Left ventricle myocardium inferior (tissue), 1 donor: ENCODE results near the gene TMEM255B. TPM values are rescaled to one million over a fixed set of nuclear protein-coding genes. Genes with fewer than 3 reads are reported as not detected.

ENCODE experiments used
- DNase-seq: peaks from one replicate; pipeline ENCODE4 v3.0.0-alpha.2; 2020
- H3K27ac ChIP-seq: fragments of 200-600 bp; replicated peaks from 2 replicates; pipeline ENCODE4 v1.8.0; 2021
- H3K27me3 ChIP-seq: fragments of 200-600 bp; 2 replicates; pipeline ENCODE4 v1.8.0; 2021; ENCODE audit warnings: low read depth
- H3K36me3 ChIP-seq: fragments of 200-600 bp; 2 replicates; pipeline ENCODE4 v1.8.0; 2021
- H3K4me1 ChIP-seq: fragments of 200-600 bp; 2 replicates; pipeline ENCODE4 v1.8.0; 2021
- H3K4me3 ChIP-seq: fragments of 200-600 bp; 2 replicates; pipeline ENCODE4 v1.8.0; 2021; ENCODE audit warnings: mild to moderate bottlenecking, moderate library complexity
- H3K9me3 ChIP-seq: fragments of 200-600 bp; replicated peaks from 2 replicates; pipeline ENCODE4 v1.8.0; 2021
- intact Hi-C: fragments of 100-400 bp; cut with micrococcal nuclease; formaldehyde crosslinking; loops from one replicate; pipeline ENCODE4 v1.11.0; 2022
- long read RNA-seq: library from polyadenylated mRNA; unstranded; transcript quantifications from one replicate; pipeline ENCODE4 v2.0.0, GENCODE V29; 2021
- total RNA-seq: library from RNA; stranded (reverse); fragmentation: NEBNext Ultra II Directional; extraction: Animal tissue kit (Norgen Biotek cat#: 25700); gene quantifications from one replicate; pipeline ENCODE4 v1.2.1, GENCODE V29; 2021
- TF ChIP-seq, protein P1 (sequence below): fragments of 200-600 bp; IDR thresholded peaks from 2 replicates; pipeline ENCODE4 v1.8.0; 2021; ENCODE audit warnings: antibody characterized with exemption, mild to moderate bottlenecking, borderline replicate concordance
- donor health status: DM: no; HTN: yes; CAD: no; lungs with severe emphysema.

Gene TMEM255B
- 7.7 TPM for total RNA-seq
- long read RNA-seq, full-length matches to known transcripts: 3 of 13 reads
- long read RNA-seq, partial matches to known transcripts: 1 of 13 reads
- long read RNA-seq, other reads (novel, unspliced or antisense): 9 of 13 reads

DNA sequence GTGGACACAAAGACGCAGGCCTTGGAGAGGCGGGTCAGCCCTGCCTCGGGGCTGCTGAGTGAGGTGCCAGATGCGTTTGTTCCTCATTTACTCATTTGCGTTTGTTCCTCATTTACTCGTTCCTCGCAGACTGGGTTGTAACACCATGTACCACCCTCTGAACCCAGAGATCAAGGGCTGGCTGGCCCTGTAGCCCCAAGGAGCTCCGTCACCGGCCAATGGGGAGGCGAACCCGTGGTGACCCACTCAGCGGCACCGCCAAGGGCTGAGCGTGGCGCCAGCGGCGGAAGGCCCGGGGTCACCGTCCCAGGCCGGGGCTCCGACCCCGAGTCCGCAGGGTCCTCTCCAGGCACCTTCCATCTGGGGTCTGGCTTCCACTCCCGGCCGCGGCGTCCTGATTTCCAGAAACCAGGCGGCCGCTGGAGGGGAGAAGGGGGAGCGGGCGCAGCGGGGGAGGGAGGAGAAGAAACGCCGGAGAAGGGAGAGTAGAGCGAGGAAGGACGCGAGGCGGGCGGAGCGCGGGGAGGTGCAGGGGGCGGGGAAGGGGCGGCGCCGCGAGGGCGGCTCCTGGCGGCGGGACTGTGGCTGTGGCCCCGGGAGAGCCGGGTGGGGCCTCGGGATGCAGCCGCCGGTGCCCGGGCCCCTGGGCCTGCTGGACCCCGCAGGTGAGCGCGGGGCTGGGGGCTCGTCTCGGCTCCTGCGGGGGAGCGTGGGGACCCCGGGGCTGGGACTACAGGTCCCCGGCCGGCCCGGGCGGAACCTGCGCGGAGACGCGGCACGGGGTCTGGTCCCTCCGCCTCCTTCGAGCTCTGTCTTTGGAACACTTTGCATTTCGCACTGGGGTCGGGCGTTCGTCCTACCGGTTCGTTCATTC is at the start of gene TMEM255B:
TMEM255B (plus strand) TSS at position 576 of the 874 bp plus-strand sequence; CDS start at position 620, 44 bp downstream.
- intact Hi-C loops: no loop called here
- TF ChIP-seq, protein P1, sequence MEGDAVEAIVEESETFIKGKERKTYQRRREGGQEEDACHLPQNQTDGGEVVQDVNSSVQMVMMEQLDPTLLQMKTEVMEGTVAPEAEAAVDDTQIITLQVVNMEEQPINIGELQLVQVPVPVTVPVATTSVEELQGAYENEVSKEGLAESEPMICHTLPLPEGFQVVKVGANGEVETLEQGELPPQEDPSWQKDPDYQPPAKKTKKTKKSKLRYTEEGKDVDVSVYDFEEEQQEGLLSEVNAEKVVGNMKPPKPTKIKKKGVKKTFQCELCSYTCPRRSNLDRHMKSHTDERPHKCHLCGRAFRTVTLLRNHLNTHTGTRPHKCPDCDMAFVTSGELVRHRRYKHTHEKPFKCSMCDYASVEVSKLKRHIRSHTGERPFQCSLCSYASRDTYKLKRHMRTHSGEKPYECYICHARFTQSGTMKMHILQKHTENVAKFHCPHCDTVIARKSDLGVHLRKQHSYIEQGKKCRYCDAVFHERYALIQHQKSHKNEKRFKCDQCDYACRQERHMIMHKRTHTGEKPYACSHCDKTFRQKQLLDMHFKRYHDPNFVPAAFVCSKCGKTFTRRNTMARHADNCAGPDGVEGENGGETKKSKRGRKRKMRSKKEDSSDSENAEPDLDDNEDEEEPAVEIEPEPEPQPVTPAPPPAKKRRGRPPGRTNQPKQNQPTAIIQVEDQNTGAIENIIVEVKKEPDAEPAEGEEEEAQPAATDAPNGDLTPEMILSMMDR: peak; percentile 66
- Histone ChIP-seq H3K4me1 (peaks cover 22% of the 10 kb centered on the region), H3K4me3 (peak within 1 kb of the TSS; percentile 83), H3K27ac (peak within 1 kb of the TSS; percentile 78), H3K9me3 (no peaks in the 10 kb centered on the region), H3K27me3 (peaks cover 5% of the 10 kb centered on the region), H3K36me3 (no peaks in the 10 kb centered on the region)
- peak; percentile 89 for DNase-seq

DNA sequence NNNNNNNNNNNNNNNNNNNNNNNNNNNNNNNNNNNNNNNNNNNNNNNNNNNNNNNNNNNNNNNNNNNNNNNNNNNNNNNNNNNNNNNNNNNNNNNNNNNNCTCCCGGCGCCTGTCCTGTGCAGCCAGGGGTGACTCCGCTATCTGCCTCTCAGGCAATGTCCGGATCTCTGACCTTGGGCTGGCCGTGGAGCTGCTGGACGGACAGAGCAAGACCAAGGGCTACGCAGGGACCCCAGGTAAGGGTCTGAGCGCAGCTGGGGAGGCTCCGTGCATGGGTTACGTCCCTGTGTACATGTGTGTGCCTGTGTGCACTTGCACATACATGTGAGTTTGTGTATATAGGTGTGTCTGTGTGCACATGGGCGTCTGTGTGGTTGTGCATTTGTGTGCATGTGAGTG is 36.1 kb upstream of the TMEM255B start:
- H3K36me3 ChIP-seq: no peaks in the 10 kb centered on the region
- intact Hi-C loops: no loop called here
- no peak for DNase-seq
- H3K27ac ChIP-seq: no peak overlapping the region
- TF ChIP-seq, protein P1: no peak
- H3K4me1 ChIP-seq: peaks cover 13% of the 10 kb centered on the region
- H3K4me3 ChIP-seq: no peak overlapping the region
- H3K9me3 ChIP-seq: no peaks in the 10 kb centered on the region
- H3K27me3 ChIP-seq: no peaks in the 10 kb centered on the region

DNA sequence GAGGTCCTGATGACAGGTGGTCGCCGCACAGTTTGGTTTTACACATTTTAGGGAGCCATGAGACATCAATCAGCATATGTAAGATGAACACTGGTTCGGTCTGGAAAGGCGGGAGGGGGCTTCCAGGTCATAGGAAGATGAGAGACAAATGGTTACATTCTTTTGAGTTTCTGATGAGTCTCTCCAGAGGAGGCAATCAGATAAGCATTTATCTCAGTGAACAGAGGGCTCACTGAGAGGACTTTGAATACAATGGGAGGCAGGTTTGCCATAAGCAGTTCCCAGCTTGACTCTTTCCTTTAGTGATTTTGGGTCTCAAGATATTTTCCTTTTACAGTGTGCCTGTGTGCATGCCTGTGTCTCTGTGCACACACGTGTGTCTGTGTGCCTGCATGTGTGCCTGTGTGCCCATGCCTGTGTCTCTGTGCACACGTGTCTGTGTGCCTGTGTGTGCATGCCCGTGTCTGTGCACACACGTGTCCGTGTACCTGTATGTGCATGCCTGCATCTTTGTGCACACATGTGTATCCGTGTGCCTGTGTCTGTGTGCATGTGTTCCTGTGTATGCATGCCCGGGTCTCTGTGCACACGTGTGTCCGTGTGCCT is 35.5 kb upstream of the TMEM255B start:
- no peak for DNase-seq
- no peak overlapping the region for H3K27ac ChIP-seq
- TF ChIP-seq, protein P1: no peak
- H3K4me1 ChIP-seq: peaks cover 13% of the 10 kb centered on the region
- H3K9me3 ChIP-seq: no peaks in the 10 kb centered on the region
- H3K36me3 ChIP-seq: no peaks in the 10 kb centered on the region
- intact Hi-C loops: no loop called here
- H3K27me3 ChIP-seq: no peaks in the 10 kb centered on the region
- H3K4me3 ChIP-seq: no peak overlapping the region

DNA sequence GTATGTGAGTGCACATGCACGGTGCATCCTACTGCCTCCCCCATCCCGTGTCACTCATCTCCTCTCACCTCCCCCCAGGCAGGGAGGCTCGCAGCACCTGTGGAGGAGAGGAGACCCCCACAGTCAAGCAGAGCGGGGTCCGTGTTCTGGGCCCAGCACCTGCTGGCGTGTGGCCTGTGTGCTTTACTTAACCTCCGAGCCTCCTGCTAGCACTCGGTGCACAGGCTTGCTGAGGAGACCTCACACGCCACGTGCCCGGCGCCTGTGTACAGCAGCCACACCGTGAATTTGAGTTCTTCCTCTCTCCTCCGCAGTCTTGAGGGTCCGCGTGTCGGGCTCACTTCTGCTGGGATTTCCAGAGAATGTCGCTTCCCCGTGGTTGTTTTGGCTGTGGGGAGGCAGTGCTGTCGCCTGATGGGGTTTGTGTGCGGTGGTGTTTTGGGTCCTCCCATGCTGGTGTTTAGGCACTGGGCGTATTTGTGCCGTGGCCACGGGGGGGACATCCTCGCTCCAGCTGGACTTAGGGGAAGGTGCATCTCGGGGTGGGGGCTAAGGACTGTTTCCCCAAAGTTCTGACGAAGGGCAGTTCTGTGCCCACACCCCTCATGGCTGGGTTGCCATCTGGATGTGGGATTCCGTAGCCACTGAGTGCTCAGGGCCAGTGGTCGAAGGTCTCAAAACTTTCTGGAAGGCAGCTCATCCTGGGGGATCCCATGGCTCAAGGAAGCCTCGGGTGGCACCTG is 34.8 kb upstream of the TMEM255B start:
- DNase-seq: no peak

More for the DNA sequence above, 34.8 kb upstream of the TMEM255B start:
- Histone ChIP-seq H3K9me3 (no peaks in the 10 kb centered on the region), H3K4me1 (peaks cover 19% of the 10 kb centered on the region), H3K27me3 (no peaks in the 10 kb centered on the region), H3K4me3 (peak overlapping the region; percentile 68), H3K36me3 (no peaks in the 10 kb centered on the region), H3K27ac (peak overlapping the region; percentile 92)
- TF ChIP-seq, protein P1: no peak
- intact Hi-C loops: no loop called here
